HepG2 (cell line): ENCODE measurements around the gene TMEM143. TPM values are rescaled to one million over a fixed set of nuclear protein-coding genes. Genes with fewer than 3 reads are reported as not detected.

Source experiments
- CHD4 ChIP-seq: fragments of 200-600 bp; sonication (generic); IDR thresholded peaks from 2 replicates; pipeline ENCODE4 v1.7.0; 2017; ENCODE audit warnings: mild to moderate bottlenecking, low read length, borderline replicate concordance
- EHMT2 ChIP-seq: fragments of 200-600 bp; sonication (generic); IDR thresholded peaks from 2 replicates; pipeline ENCODE4 v1.7.0; 2017; ENCODE audit warnings: antibody characterized with exemption, low read depth, low read length, borderline replicate concordance
- ETV6 ChIP-seq: sonication (generic); formaldehyde crosslinking; conservative IDR thresholded peaks from 2 replicates; pipeline ENCODE4 v1.4.0; 2020; ENCODE audit warnings: missing genetic modification reagents
- NFYC ChIP-seq: IDR thresholded peaks from 2 replicates; pipeline ENCODE4 v1.6.1; 2016; ENCODE audit warnings: missing genetic modification reagents, missing compliant biosample characterization
- PAX8 ChIP-seq: sonication (generic); formaldehyde crosslinking; IDR thresholded peaks from 2 replicates; pipeline ENCODE4 v1.8.0; 2022; ENCODE audit warnings: mild to moderate bottlenecking, missing genetic modification reagents, borderline replicate concordance
- PHF20 ChIP-seq: sonication (generic); formaldehyde crosslinking; IDR thresholded peaks from 2 replicates; pipeline ENCODE4 v1.5.0; 2020; ENCODE audit warnings: mild to moderate bottlenecking, missing genetic modification reagents
- REPIN1 ChIP-seq: sonication (generic); formaldehyde crosslinking; IDR thresholded peaks from 2 replicates; pipeline ENCODE4 v1.8.0; 2022; ENCODE audit warnings: missing genetic modification reagents, low read depth, mild to moderate bottlenecking, borderline replicate concordance
- RXRB ChIP-seq: IDR thresholded peaks from 2 replicates; pipeline ENCODE4 v1.6.1; 2016; ENCODE audit warnings: borderline replicate concordance, missing genetic modification reagents, missing compliant biosample characterization
- SSRP1 ChIP-seq: IDR thresholded peaks from 2 replicates; pipeline ENCODE4 v1.6.1; 2016; ENCODE audit warnings: control low read depth
- SYNCRIP ChIP-seq: fragments of 200-400 bp; formaldehyde crosslinking; IDR thresholded peaks from 2 replicates; pipeline ENCODE4 v1.6.1; 2018; ENCODE audit warnings: mild to moderate bottlenecking, low read depth, low read length; ENCODE audit not compliant: insufficient read depth
- ZNF713 ChIP-seq: sonication (generic); formaldehyde crosslinking; IDR thresholded peaks from 2 replicates; pipeline ENCODE4 v1.4.0; 2020; ENCODE audit warnings: mild to moderate bottlenecking, missing genetic modification reagents
- ZNF746 ChIP-seq: sonication (generic); formaldehyde crosslinking; IDR thresholded peaks from 2 replicates; pipeline ENCODE4 v1.8.0; 2022; ENCODE audit warnings: mild to moderate bottlenecking, missing genetic modification reagents
- polyA plus RNA-seq, 8 experiments: library from polyadenylated mRNA; depleted of rRNA in 3 of 8; stranded (reverse) in 7 of 8; unstranded in 1 of 8; fragments of >200 nt; fragmentation: Illumina TruSeq in 4 of 8; extraction: Trizol in 4 of 8; gene quantifications; 2 replicates each; pipeline versions ENCODE4 v1.2.1 to v1.2.3, GENCODE V29; 2011 to 2016; ENCODE audit warnings: low read depth in 4 of 8, missing spikeins in 1 of 8, mixed read lengths in 1 of 8; ENCODE audit not compliant: insufficient read depth in 1 of 8
- total RNA-seq, 5 experiments: library from RNA; depleted of rRNA; stranded (reverse); fragments of >200 nt; fragmentation: Illumina TruSeq; extraction: Trizol; gene quantifications; 2 replicates each; pipeline ENCODE4 v1.2.3, GENCODE V29; 2016; ENCODE audit warnings: low read depth in 1 of 5
- TF ChIP-seq, protein P1 (sequence below): sonication (generic); formaldehyde crosslinking; IDR thresholded peaks from 2 replicates; pipeline ENCODE4 v1.5.0; 2020; ENCODE audit warnings: missing genetic modification reagents
- TF ChIP-seq, protein P2 (sequence below): sonication (generic); IDR thresholded peaks from 2 replicates; pipeline ENCODE4 v1.6.1; 2016; ENCODE audit warnings: low read depth, borderline replicate concordance
- TF ChIP-seq, protein P3 (sequence below): sonication (generic); formaldehyde crosslinking; IDR thresholded peaks from 2 replicates; pipeline ENCODE4 v1.4.0; 2020; ENCODE audit warnings: missing genetic modification reagents, borderline replicate concordance
- TF ChIP-seq, protein P4 (sequence below): IDR thresholded peaks from 2 replicates; pipeline ENCODE4 v1.6.1; 2018; ENCODE audit warnings: missing genetic modification reagents, mild to moderate bottlenecking, missing compliant biosample characterization
- TF ChIP-seq, protein P5 (sequence below): sonication (generic); formaldehyde crosslinking; IDR thresholded peaks from 2 replicates; pipeline ENCODE4 v1.4.0; 2020; ENCODE audit warnings: missing genetic modification reagents, mild to moderate bottlenecking, borderline replicate concordance
- TF ChIP-seq, protein P6 (sequence below): sonication (generic); formaldehyde crosslinking; IDR thresholded peaks from 2 replicates; pipeline ENCODE4 v1.8.0; 2022; ENCODE audit warnings: missing genetic modification reagents, mild to moderate bottlenecking, borderline replicate concordance
- TF ChIP-seq, protein P7 (sequence below): sonication (generic); formaldehyde crosslinking; IDR thresholded peaks from 2 replicates; pipeline ENCODE4 v1.8.1; 2022; ENCODE audit warnings: low read depth, mild to moderate bottlenecking, missing genetic modification reagents

TMEM143 gene
- total and polyA plus RNA-seq, 2 of the 13 experiments (the other 11 are each of a cell fraction or from before 2014, with no cell fraction given) = 7.7 to 11.3 TPM

DNA sequence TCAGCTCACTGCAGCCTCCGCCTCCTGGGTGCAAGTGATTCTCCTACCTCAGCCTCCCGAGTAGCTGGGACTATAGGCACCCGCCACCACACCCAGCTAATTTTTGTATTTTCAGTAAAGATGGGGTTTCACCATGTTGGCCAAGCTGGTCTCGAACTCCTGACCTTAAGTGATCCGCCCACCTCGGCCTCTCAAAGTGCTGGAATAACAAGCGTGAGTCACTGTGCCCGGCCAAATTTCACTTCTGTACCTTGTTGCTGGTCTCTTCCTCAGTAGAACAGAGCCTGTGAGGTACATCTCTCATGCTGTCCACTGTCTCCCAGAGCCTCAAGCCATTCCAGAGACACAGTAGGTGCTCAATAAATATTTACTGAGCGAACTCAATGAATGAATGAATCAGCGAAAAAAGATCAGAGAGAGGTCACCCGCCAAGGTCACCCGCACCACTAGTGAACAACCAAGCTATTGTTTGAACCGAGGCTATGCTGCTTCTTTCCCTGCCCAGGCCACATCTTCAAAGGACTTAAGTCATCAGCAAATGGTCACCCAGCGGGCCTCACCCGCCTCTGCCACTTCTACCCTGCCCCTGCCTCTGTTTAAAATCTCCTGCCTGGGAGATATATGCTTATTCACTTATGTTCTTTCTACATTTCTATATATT, 9.3 kb downstream of the TMEM143 start (continued):
- TF ChIP-seq SYNCRIP = no peak
- TF ChIP-seq, protein P1, sequence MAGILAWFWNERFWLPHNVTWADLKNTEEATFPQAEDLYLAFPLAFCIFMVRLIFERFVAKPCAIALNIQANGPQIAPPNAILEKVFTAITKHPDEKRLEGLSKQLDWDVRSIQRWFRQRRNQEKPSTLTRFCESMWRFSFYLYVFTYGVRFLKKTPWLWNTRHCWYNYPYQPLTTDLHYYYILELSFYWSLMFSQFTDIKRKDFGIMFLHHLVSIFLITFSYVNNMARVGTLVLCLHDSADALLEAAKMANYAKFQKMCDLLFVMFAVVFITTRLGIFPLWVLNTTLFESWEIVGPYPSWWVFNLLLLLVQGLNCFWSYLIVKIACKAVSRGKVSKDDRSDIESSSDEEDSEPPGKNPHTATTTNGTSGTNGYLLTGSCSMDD (CRISPR knock-in tag) = no peak
- no peak for TF ChIP-seq PAX8 (CRISPR knock-in tag)
- peak; percentile 40; the same call in 1 of the 2 replicates for TF ChIP-seq PHF20 (CRISPR knock-in tag)
- TF ChIP-seq, protein P2, sequence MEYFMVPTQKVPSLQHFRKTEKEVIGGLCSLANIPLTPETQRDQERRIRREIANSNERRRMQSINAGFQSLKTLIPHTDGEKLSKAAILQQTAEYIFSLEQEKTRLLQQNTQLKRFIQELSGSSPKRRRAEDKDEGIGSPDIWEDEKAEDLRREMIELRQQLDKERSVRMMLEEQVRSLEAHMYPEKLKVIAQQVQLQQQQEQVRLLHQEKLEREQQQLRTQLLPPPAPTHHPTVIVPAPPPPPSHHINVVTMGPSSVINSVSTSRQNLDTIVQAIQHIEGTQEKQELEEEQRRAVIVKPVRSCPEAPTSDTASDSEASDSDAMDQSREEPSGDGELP = peak; percentile 59; the same call in 1 of the 2 replicates
- TF ChIP-seq ZNF746 (CRISPR knock-in tag) = peak; percentile 98
- TF ChIP-seq NFYC (CRISPR knock-in tag) = no peak
- TF ChIP-seq, protein P3, sequence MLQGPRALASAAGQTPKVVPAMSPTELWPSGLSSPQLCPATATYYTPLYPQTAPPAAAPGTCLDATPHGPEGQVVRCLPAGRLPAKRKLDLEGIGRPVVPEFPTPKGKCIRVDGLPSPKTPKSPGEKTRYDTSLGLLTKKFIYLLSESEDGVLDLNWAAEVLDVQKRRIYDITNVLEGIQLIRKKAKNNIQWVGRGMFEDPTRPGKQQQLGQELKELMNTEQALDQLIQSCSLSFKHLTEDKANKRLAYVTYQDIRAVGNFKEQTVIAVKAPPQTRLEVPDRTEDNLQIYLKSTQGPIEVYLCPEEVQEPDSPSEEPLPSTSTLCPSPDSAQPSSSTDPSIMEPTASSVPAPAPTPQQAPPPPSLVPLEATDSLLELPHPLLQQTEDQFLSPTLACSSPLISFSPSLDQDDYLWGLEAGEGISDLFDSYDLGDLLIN (CRISPR knock-in tag) = no peak
- TF ChIP-seq, protein P4, sequence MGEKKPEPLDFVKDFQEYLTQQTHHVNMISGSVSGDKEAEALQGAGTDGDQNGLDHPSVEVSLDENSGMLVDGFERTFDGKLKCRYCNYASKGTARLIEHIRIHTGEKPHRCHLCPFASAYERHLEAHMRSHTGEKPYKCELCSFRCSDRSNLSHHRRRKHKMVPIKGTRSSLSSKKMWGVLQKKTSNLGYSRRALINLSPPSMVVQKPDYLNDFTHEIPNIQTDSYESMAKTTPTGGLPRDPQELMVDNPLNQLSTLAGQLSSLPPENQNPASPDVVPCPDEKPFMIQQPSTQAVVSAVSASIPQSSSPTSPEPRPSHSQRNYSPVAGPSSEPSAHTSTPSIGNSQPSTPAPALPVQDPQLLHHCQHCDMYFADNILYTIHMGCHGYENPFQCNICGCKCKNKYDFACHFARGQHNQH (CRISPR knock-in tag) = peak; percentile 84
- no peak for TF ChIP-seq ETV6 (CRISPR knock-in tag)
- TF ChIP-seq, protein P5, sequence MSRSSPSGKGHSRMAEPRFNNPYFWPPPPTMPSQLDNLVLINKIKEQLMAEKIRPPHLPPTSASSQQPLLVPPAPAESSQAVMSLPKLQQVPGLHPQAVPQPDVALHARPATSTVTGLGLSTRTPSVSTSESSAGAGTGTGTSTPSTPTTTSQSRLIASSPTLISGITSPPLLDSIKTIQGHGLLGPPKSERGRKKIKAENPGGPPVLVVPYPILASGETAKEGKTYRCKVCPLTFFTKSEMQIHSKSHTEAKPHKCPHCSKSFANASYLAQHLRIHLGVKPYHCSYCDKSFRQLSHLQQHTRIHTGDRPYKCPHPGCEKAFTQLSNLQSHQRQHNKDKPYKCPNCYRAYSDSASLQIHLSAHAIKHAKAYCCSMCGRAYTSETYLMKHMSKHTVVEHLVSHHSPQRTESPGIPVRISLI = peak; percentile 67; the same call in 1 of the 2 replicates
- 0 out of 2 replicates have a peak, but pooled peaks have one; percentile 38 for TF ChIP-seq CHD4
- TF ChIP-seq EHMT2 = no peak; the same call in 1 of the 2 replicates
- peak; percentile 76; the same call in 1 of the 2 replicates for TF ChIP-seq SSRP1 (CRISPR knock-in tag)
- TF ChIP-seq REPIN1 (CRISPR knock-in tag) = peak; percentile 73; the same call in 1 of the 2 replicates
- peak; percentile 88 for TF ChIP-seq RXRB (CRISPR knock-in tag)
- TF ChIP-seq, protein P6, sequence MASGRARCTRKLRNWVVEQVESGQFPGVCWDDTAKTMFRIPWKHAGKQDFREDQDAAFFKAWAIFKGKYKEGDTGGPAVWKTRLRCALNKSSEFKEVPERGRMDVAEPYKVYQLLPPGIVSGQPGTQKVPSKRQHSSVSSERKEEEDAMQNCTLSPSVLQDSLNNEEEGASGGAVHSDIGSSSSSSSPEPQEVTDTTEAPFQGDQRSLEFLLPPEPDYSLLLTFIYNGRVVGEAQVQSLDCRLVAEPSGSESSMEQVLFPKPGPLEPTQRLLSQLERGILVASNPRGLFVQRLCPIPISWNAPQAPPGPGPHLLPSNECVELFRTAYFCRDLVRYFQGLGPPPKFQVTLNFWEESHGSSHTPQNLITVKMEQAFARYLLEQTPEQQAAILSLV = no peak
- no peak for TF ChIP-seq ZNF713 (CRISPR knock-in tag)
- TF ChIP-seq, protein P7, sequence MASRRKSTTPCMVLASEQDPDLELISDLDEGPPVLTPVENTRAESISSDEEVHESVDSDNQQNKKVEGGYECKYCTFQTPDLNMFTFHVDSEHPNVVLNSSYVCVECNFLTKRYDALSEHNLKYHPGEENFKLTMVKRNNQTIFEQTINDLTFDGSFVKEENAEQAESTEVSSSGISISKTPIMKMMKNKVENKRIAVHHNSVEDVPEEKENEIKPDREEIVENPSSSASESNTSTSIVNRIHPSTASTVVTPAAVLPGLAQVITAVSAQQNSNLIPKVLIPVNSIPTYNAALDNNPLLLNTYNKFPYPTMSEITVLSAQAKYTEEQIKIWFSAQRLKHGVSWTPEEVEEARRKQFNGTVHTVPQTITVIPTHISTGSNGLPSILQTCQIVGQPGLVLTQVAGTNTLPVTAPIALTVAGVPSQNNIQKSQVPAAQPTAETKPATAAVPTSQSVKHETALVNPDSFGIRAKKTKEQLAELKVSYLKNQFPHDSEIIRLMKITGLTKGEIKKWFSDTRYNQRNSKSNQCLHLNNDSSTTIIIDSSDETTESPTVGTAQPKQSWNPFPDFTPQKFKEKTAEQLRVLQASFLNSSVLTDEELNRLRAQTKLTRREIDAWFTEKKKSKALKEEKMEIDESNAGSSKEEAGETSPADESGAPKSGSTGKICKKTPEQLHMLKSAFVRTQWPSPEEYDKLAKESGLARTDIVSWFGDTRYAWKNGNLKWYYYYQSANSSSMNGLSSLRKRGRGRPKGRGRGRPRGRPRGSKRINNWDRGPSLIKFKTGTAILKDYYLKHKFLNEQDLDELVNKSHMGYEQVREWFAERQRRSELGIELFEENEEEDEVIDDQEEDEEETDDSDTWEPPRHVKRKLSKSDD = no peak
